ENCODE results near the gene MLX. TPM values are rescaled to one million over a fixed set of nuclear protein-coding genes. Genes with fewer than 3 reads are reported as not detected.

Gene MLX
- total and polyA plus RNA-seq, 10 of the 15 experiments (the other 5 are each of a cell fraction or from before 2014, with no cell fraction given): 34.4 to 65.0 (median 44.4) TPM

- TF ChIP-seq USF1 (IDR thresholded peaks at IDR 0.05; ENCODE audit: borderline replicate concordance, extremely low read length, insufficient read depth, low read depth, low read length): no peak
Observed at GRCh38 chr17:42560246-42560645, 6.7 kb upstream of the MLX start (continued).

- DNase-seq (ENCODE audit: low read depth, low spot score): peak; percentile 96
- POLR2A ChIA-PET: interaction anchor here (2.5 kb wide), 1 partner anchor 47 kb away, joined by 6 read pairs; the partner anchor contains the start of genes RETREG3 and TUBG1
- H2AFZ ChIP-seq (ENCODE audit: control insufficient read depth, low read depth, low read length): peak within 1 kb of the TSS; percentile 98
- H3K4me1 ChIP-seq (ENCODE audit: control insufficient read depth, insufficient read depth, low read length): peaks cover 21% of the 10 kb centered on the region
- no peaks in the 10 kb centered on the region for H3K27me3 ChIP-seq (replicated peaks in 1 of 2; ENCODE audit: control insufficient read depth in 2 of 2, insufficient read depth in 2 of 2, low read length in 1 of 2)
- H3K79me2 ChIP-seq (ENCODE audit: control insufficient read depth, insufficient read depth, low read length): peaks cover 37% of the 10 kb centered on the region
- BruUV-seq (replicated peaks): no TSS peak
- WGBS (ENCODE audit: insufficient coverage, insufficient replicate concordance, low lambda C conversion rate, missing lambda C conversion rate): 1% methylated on average over 26 of the region's 26 CpGs
- FAIRE-seq: peak; percentile 99
- no peaks in the 10 kb centered on the region for H4K20me1 ChIP-seq (ENCODE audit: control insufficient read depth, insufficient read depth)
- peak within 1 kb of the TSS; percentile 100 for H3K4me2 ChIP-seq (ENCODE audit: control insufficient read depth, insufficient read depth)
- SMC1A ChIA-PET (ENCODE audit: uncharacterized antibody, unreplicated experiment): no interaction called here
- H3K9me3 ChIP-seq (replicated peaks; ENCODE audit: control insufficient read depth, insufficient read depth, low read length): no peaks in the 10 kb centered on the region
- peak; percentile 79 for ATAC-seq
- in situ Hi-C loops (cut with MboI) (no loop called here), intact Hi-C loops (cut with micrococcal nuclease; ENCODE audit: unreplicated experiment) (no loop called here)
- RAD21 ChIA-PET (ENCODE audit: unreplicated experiment): no interaction called here
- peaks cover 12 to 19% of the 10 kb centered on the region in 2 experiments; a peak in 3 of 4 replicates for H3K36me3 ChIP-seq (ENCODE audit: control insufficient read depth in 2 of 2, insufficient read depth in 2 of 2, low read length in 1 of 2)
- H3K27ac ChIP-seq (ENCODE audit: control insufficient read depth, insufficient read depth): peak within 1 kb of the TSS; percentile 93
- CTCF ChIA-PET: interaction anchor here (1.0 kb wide), 1 partner anchor 12 kb away, joined by 3 read pairs; no protein-coding TSS in a partner anchor
- peak within 1 kb of the TSS; percentile 76 for H3K4me3 ChIP-seq
- H3K9ac ChIP-seq (ENCODE audit: control insufficient read depth, insufficient read depth, low read length): peak within 1 kb of the TSS; percentile 98
- TF ChIP-seq POLR2AphosphoS2 (IDR thresholded peaks at IDR 0.05; ENCODE audit: low read depth, low read length) (peak; percentile 85), CEBPZ (IDR thresholded peaks at IDR 0.05; ENCODE audit: low read depth, low read length) (no peak), PBX3 (IDR thresholded peaks at IDR 0.05; ENCODE audit: insufficient replicate concordance, low read depth, low read length) (no peak), PML (IDR thresholded peaks at IDR 0.05; ENCODE audit: low read length) (peak; percentile 55; the same call in 1 of the 2 replicates), BHLHE40 (IDR thresholded peaks at IDR 0.05; ENCODE audit: borderline replicate concordance in 1 of 2, low read depth in 2 of 2, low read length in 1 of 2) (peak; percentile 15 to 51; a peak in 1 of 4 replicates), MYC (IDR thresholded peaks at IDR 0.05; ENCODE audit: insufficient read depth, insufficient read length, insufficient replicate concordance, low read length, severe bottlenecking) (no peak), JUNB (IDR thresholded peaks at IDR 0.05) (no peak), NKRF (conservative IDR thresholded peaks at IDR 0.05) (peak; percentile 66), USF2 (IDR thresholded peaks at IDR 0.05; ENCODE audit: borderline replicate concordance, low read depth, low read length) (no peak), SREBF2 (IDR thresholded peaks at IDR 0.05; ENCODE audit: low read length) (no peak), NR2C1 (IDR thresholded peaks at IDR 0.05) (peak; percentile 98), NBN (IDR thresholded peaks at IDR 0.05) (peak; percentile 64; the same call in 1 of the 2 replicates)
Observed at GRCh38 chr17:42561897-42562387, 5.0 kb upstream of the MLX start, which contains the start of gene COASY. TSS of gene COASY (plus strand) at chr17:42562148. CDS start at chr17:42562623, 475 bp downstream.
